Stimulated activated CD8-positive, alpha-beta memory T cell treated with anti-CD3 and anti-CD28 coated beads, Interleukin-15, amount 100 ng/mL, for 48 hours (primary cell): ENCODE results near the gene SPATA24.
A peak's percentile ranks its signal among the peaks of the same experiment; 100 is the strongest.
"Not testable (repeated sequence)": the region's sequence is repeated elsewhere in the genome, so short reads cannot be mapped to it uniquely, and the experiment has no call there.

Source experiments
- DNase-seq, 2 donors: peaks; one replicate each; pipeline ENCODE4 v3.0.0-alpha.2; 2020; ENCODE audit warnings: low read depth in 2 of 2

Gene SPATA24

DNA sequence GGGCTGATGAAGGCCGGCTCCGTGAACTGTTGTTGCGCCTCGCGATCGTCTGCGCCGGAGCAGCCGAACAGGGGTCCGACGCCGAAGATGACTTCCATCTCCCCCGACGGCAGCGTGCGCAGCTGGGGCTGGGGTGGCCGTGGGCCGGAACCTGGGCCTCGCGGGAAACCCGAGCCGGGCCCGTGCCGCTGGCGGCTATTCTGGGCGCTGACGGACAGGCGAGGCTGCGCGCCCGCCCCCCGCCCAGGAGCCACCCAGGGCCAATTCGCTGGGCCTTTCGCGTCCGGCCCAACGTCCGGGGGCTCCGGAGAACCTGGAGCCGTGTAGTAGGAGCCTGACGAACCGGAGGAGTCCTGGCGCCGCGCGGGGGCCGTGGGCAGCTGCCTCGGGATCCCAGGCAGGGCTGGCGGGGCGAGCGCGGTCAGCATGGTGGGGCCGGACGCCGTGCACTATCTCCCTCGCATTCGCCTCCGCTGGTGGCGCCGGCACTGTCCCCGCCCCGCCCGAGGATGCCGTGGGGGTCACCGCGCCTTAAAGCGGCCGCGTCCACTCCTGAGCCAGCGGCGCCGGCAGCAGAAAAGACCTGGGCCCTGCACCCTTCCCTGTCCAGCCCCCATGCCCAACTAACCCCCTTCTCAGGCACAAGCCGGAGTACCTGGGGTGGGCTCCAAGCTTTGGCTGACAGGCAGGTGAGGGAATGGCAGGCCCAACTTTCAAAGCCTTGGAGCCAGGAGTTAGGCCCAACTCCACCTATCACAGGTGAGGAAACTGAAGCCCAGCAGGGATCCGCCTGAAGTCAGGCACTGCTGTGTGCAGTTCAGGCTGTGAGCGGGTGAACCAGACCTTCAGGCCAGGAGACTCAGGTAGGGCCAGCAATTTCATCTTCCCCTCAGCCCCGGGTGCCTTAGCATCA is 9.0 kb downstream of the SPATA24 start, which contains the start of gene PROB1:
Gene PROB1 (minus strand): TSS at position 451 of the 913 bp plus-strand sequence. CDS start 23 bp downstream, at position 428.
- DNase-seq: no peak

DNA sequence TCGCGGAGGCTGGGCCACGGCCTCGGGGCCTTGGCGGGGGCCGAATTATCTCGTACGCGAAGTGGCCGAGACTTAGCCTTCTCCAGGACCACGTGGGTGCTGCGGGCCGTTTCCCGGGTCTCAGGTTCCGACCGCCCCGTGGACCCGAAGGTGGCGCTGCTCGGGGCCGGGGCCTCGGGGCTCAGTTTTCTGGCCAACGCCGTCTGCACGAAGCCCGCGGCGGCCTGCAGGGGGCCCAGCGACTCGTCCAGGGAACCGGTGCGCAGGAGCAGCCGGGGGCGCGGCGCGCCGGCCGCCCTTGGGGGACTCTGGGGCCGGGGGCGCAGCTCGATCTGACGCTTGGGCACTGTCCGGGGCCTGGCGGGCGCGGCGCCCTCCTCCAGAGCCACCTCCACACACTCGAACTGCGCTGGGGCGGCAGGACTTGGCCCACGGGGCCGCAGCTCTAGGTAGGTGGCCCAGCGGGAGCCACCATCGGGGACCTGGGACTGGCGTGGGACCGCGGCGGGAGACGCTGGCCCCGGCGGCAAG is 9.7 kb downstream of the SPATA24 start:
- DNase-seq: peak in 1 of 2 donors; percentile 60

DNA sequence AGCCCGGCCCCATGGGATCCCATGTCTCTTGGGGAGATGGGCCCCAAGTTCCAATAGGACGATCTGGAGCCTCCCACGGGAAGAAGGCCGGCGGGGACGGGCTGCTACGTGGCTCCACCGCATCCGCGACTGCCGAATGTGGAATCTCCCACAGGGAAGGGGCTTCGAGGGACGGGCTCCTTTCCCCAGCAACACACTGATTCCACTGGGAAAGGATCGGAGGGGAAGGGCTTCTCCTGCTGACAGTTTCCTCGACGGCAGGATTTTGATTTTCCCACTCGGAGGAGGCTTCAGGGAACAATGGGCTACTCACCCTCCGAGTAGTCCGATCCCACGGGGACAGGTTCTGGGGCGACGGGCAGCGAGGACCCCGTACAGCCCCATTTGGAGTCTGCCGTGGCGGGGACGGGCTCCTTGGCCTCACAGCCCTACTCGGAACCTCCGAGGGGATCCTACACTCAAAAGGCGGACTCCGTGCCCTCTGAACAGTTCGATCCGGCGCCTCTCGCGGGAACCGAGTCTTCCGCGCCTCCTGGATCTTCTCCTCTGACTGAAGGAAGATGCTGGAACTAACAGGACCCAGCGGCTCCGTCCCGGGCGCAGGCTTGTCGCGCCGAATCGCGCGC is 10.3 kb downstream of the SPATA24 start:
- DNase-seq: no peak

DNA sequence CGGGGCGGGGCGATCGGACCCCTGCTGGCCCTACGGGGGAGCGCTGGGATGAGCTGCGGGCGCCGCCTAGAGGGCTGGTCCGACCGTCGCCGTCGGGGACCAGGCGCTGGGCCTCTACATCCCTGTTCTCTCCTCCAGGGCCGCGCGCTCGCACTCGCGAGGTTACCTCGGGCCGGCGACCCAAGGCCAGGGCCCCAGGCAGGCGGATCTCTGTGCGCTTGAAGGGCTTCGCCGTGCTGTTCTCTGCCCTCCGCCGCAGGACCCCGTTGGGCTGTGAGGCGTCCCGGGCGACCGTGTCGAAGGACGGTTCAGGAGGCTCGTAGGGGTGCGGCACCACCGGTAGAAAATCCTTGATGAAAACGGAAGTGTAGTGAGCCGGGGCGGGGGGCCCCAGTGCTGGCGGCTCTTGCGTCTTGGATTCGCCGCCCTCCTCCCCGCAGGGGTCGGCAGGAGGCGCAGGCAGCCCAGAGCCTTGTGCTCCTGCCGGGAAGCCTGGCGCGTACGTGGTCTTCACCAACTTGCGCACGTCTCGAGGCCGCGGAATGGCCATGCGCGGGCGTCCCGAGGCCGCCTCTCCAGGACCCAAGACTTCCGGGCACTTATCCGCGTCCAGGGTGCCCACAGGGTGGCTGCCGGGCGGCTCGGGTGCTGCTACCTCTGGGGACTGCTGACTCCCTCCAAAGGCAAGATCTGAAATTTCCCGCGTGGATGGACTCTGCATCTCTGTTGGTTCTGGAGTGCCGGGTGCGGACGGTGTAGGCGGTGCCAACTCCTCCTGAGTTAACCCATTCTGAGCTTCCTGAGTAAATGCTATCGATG is 11.0 kb downstream of the SPATA24 start:
- peak; percentile 81 to 85 for DNase-seq

DNA sequence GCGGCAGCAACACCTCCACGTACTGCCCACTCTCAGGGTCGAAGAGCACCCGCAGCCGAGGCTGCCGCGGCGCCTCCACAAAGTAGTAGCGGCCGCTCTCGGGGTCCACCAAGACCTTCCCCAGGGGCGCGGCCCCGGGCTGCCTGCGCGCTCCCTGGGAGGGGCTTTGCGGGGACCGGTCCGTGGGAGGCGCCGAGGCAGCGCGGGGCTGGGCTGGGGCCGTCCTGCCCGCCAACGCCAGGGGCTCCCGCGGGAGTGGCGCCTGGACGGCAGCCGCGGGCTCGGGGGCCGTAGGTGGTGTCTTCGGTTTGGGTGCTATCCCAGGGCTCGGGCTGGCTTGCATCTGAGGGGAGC is 11.6 kb downstream of the SPATA24 start:
- DNase-seq: no peak

DNA sequence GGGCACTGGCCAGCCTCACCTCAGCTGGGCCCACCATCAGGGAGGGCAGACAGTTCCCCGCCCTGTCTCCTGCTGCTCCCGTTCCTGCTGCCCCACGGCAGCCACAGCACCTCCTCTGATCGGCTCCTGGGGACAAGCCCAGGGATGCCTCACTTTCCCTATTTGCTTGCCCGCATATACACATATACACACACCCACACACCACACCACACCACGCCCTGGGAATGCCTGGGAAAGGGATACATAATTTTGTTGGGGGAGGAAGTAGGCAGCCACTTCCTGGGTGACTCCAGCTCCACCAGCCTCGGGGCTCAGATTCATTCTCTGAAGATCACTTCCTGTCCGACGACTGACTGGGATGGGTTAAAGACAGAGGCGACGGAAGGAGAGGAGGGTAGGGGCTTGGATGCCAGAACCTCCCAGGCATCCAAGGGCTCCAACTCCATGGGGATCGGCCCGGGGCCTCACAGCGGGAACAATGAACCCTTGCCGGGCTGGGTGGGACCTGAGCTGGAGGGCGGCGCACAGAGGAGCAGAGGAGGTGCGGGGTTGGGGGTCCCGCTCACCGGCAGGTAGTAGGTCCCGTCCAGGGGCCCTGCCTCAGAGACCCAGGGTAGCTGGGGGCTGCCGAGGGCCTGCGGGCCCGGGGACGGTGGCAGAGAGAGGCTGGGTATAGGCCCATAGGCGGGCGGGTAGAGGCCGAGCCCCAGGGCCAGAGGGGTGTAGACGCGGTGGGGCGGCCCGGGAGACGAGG is 12.1 kb downstream of the SPATA24 start:
- no peak for DNase-seq

DNA sequence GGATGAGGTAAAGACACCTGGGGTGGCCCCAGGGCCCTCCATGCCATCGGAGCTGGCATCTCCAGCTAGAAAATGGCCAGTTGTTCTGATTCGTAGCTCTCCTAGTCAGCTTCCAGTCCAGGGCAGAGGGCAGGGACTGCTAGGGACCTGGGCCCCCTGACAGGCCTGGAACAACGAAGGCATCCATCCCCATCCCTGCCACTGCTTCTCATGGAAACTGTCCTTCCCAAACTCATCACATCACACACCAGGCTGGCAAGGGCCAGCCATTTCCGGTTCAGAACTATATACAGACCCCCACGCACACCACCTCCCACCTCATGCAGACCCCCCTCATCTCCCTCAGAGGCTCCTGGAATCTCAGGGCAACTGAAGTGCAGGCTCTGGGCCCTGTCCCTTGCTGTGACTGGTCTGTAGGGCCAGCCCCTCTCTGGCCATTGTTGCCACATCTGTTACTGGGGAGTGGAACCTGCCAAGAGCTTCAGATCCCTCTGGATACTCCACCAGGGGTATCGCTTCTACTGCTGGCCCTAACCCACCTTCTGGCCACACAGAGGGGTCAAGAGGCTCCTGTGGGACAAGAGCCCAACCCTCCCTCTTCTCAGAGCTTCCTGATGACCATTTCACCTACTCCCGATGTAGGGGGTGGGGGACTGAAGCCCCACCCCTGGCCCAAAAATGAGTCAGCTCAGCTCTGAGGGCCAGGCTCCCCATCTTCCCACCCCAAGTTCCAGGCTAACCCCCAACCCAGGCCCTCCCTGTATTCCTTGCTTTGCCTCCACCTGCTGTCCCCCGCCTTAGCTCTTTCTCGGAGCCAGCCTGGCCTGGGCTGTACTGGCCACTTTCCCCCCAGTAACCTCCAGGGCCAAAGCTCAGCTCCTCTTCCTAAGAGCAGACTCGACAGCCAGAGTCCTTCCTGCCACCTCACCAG is 13.0 kb downstream of the SPATA24 start:
- no peak for DNase-seq

DNA sequence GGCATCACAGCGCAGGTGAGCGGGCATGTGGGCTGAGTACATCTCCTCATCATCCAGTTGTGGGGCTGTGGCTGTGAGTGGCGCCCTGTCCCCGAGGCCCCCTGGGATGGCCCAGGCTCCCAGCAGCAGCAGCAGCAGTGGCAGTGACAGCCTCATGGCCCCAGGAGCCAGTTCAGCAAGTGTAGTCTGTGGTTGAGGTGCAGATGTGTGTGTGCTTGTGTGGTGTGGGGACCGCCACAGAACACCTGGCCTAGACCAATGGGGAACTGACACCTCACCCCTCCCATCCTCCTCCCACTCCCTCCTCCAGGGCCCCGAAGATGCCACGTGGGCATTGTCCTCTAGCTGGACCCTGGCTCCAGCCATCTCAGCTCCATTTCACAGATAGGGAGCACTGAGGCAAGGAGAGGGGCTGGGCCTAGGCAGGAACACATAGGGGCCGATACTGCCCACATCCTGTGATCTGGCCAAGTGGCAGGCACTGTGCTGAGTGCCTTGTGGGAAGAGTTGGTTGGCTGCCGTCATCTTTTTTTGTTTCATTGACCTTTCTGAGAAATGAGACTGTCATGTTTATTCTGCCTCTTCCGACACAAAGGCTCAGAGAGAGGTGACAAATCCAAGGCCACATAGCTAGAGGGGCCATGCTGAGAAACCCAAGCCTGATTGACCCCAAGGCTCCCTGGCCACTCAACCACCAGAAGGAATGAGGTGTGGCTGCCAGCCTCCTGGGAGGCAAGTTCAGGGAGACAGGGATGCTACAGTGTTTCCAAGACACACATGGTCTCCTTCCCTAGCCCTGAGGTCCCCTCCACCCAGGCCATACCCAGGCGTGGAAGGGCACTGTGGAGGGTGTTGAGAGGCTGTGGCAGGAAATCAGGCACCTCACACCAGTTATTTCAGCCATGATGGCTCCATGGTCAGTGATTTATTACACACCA is 13.9 kb downstream of the SPATA24 start, which contains the start of gene MZB1:
Gene MZB1 (minus strand): TSS at position 213 of the 938 bp plus-strand sequence. CDS start 57 bp downstream, at position 156.
- peak; percentile 71 to 74 for DNase-seq

DNA sequence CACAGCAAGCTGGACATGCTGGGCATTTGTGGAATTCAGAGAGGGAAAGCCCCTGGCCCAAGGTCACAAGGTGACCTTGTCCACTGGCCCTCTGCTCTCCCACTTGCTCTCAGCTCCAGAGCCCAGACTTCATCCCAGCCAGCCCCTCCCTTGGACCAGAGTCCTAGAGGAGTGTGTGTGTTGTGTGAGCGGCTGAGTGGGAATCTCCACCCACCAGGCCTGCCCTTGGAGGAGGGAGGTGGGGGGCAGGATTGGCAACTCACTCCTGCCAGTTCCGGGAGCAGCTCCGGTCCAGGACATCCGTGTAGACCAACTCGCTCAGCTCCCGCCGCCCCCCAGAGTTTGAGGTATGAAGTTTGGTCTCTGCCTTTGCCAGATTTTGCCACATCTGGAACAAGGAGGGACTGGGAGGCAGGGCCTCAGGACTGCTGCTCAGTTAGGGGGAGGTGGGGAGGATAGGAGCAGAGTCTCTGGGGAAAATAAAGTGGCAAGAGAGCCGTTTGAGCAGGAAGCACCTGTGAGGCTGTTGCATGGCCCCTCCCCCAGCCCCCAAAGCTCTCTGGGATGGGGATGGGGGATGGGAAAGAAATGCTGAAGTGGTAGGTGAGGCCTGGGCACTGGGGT is 15.6 kb downstream of the SPATA24 start:
- no peak for DNase-seq

DNA sequence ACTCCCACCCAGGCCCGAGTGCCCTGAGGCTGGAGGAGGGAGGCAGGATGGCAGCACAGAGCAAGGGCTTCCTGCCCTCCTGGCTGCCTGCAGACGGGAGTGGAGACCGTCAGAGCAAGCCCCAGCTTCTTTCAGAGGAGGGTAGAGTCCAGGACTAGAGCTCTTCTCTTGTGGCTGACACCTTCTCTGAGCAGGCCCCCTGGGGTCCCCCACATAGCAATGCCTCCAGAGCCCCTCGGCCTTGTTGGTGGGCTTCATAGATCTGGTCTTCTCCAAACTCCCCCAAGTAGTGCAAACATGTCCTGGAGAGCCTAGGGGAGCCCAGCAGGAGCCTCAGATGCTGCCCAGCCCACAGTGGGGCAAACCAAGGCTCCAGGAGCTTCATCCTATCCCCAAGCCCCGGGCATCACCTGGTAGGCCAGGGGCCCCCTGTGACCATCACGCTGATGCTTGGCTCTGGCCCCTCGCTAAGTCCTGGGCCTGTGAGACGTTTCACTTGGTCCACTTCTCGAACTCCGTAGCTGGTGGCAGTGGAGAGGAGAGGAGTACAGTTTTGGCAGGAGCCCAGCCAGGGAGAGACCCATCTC is 16.2 kb downstream of the SPATA24 start:
- no peak for DNase-seq

DNA sequence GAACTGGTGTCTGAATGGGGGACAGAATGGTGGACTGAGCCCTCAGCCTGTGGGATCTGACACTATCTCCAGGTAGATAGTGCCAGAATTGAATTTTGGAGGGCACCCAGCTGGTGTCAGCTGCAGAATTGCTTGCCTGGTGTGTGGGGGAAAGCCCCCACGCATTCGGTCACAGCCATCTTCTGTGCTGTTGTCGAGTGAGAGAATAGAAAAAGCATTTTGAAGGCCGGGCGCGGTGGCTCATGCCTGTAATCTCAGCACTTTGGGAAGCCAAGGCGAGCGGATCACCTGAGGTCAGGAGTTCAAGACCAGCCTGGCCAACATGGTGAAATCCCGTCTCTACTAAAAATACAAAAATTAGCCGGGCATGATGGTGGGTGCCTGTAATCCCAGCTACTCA is 16.9 kb downstream of the SPATA24 start:
- DNase-seq: not testable (repeated sequence)

DNA sequence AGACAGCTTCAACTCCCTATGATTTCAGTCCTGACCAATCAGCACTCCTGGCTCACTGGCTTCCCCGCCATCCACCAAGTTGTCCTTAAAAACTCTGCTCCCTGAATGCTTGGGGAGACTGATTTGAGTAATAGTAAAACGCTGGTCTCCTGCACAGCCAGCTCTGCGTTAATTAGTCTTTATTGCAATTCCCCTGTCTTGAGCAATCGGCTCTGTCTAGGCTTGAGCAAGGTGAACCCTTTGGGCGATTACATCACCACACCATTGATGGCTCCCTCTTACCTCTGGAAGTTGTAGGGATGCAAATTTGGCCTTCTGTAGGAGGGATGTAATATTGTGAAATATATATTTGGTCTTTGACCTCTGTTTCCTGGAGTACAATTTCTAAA is 17.8 kb downstream of the SPATA24 start:
- no peak for DNase-seq

DNA sequence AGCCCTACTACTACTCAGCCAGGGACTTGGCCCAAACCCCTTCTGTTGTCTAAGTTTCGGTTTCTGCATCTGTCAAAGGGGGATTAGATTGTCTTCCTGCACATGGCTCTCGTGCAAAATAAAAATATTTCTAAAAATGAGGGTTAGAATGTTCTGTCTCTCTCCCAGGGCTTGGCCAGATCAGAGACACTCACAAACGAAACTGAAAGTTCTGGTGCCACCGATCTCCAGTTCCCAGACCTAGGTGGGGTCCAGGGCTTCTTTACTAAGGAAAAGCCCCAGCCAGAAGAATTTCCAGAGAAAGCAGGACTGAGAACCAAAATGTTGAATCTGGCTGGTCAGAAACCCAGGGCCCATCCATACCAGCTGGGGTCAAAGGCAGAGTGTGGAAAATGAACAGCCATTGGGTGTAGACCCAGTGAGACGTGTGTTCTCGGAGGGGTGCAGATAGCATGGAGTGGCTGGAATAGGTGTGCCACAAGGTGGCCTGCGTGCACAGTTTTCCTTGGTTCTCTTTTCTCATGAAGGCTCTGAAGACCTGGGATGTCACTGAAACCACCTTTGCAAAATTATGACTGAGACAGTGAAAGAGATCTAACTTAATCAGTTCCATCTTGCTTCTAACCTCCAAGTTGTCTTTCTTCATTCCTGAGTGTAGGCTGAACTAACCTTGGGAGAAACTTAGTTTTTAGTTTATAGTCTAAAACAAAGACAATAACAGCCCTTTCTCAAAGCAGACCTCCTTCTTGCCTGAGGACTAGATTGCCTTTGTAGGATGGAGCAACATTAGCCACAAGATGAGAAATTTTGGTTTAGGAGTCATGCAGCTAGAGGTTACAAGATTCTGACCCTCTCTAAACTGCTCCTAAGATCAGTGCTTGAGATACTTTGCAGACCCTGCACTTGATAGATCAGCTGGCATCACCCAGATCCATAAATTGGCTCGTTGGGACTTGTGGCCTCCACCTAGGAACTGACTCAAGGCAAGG is 18.5 kb downstream of the SPATA24 start:
- DNase-seq: no peak

DNA sequence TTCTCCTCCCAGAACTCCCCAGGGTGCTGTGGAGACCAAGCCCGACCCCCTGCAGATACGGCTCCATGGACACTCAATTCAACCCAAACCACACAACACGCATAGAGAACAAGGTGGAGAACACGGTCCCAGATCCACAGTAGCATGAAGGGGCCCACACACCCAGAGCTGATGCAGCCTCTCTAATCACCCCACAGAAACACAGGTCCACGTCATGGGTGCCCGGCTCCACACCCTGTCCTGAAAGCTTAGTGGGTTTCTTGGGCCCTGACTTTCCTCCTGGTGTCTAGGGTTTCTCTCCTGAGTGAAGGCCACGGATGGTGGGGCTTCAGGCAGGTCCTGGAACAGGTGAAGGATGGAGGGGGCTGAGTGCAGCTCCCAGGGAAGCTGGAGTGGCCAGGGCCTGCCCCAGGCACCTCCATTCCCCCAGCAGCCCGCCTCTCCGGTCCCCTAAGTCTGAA is 19.3 kb downstream of the SPATA24 start:
- no peak for DNase-seq

DNA sequence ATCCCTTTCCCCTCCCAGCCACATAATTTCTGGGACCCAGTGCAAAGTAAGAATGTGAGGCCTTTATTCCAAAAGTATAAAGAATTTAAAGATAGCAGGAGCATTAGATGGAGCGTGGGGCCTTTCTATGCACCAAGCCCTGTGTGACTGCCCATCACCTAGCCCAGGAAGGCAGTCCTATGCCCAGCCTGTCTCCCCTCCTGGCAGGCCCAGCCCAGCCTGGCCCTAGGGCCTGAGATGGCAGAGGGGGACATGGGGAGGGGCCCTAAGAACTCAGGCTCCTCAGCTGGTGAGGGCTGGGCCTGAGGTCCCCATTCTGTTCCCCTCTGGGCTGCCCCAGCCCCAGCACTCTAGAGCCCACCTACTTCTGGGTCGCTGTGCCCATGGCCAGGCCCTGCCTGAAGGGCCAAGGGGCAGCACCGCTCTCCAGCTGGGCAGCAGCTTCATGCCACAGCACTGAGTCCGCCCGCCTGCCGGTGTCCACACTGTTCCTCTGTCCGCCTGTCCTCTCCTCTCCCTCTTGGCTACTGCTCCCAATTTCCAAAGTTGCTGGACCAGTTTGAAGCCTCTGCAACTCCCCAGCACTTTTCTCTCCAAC is 19.8 kb downstream of the SPATA24 start:
- DNase-seq: no peak

DNA sequence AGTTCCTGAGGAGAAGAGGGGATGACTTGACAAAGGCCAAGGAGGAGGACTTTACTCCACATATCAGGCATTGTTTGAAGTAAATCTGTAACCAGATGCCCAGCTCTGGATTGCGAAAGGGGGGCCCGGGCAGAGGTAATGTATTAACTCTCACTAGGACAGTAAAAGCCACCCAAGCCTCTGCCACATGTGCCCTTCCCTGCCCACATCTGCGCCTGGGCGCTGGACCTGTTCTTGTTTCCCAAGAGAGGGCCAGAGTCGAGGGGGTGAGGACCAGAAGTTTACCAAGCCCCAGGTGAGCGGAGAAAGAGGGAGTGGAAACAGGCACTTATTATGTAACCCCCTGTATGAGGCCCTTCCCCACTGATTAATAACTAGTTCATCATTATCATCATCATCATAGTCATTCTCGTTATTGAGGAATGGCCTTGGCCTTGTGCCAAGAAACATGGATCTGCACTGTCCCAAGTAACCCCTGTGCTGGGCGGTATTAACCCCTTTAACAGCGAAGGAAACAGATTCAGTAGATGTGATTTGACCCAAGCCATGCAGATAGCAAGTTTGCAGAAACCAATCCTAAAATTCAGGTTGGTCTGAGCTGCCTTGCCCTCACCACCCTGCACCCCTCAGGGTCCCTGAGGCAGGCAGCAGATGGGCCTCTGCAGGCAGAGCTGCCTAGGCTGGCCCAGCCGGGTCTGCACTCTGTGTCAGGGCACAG is 20.5 kb downstream of the SPATA24 start, which contains the start of gene SLC23A1:
Gene SLC23A1 (minus strand): TSS at position 23 of the 718 bp plus-strand sequence. CDS start 44 bp downstream, outside the sequence.
- DNase-seq: no peak
